NT2/D1 (cell line): ENCODE data around the gene SAMD9.
"Not testable (repeated sequence)": the region's sequence is repeated elsewhere in the genome, so short reads cannot be mapped to it uniquely, and the experiment has no call there.

Source experiments
- DNase-seq: peaks from one replicate; pipeline ENCODE4 v3.0.0-alpha.2; 2011; ENCODE audit warnings: low read depth, low spot score
- H3K27me3 ChIP-seq: 2 replicates; pipeline ENCODE4 v1.6.0; 2011; ENCODE audit warnings: mild to moderate bottlenecking; ENCODE audit not compliant: insufficient read length, insufficient read depth
- H3K36me3 ChIP-seq: 2 replicates; pipeline ENCODE4 v1.6.1; 2011; ENCODE audit warnings: mild to moderate bottlenecking, low read length, mixed read lengths; ENCODE audit not compliant: insufficient read depth, insufficient read length
- H3K4me1 ChIP-seq: 2 replicates; pipeline ENCODE4 v1.5.1; 2011; ENCODE audit not compliant: insufficient read depth, insufficient read length
- H3K4me3 ChIP-seq: 2 replicates; pipeline ENCODE4 v1.5.1; 2011; ENCODE audit warnings: low read depth; ENCODE audit not compliant: insufficient read length
- H3K9ac ChIP-seq: 2 replicates; pipeline ENCODE4 v1.6.0; 2011; ENCODE audit warnings: low read depth; ENCODE audit not compliant: insufficient read length
- H3K9me3 ChIP-seq: 2 replicates; pipeline ENCODE4 v1.5.1; 2011; ENCODE audit warnings: mild to moderate bottlenecking, low read length; ENCODE audit not compliant: insufficient read depth
- SUZ12 ChIP-seq: IDR thresholded peaks from 2 replicates; pipeline ENCODE4 v1.6.1; 2011; ENCODE audit not compliant: insufficient read length, insufficient read depth; ENCODE audit errors: extremely low read depth
- YY1 ChIP-seq: IDR thresholded peaks from 2 replicates; pipeline ENCODE4 v1.6.1; 2011; ENCODE audit not compliant: insufficient read length, insufficient read depth
- ZNF274 ChIP-seq: IDR thresholded peaks from 2 replicates; pipeline ENCODE4 v1.6.1; 2011; ENCODE audit warnings: mild to moderate bottlenecking, low read depth, low read length

SAMD9 gene

GRCh38 chr7:93060865-93061264, 56.9 kb downstream of the SAMD9 start:
- TF ChIP-seq ZNF274: no peak
- Histone ChIP-seq H3K27me3 (no peaks in the 10 kb centered on the region), H3K36me3 (no peaks in the 10 kb centered on the region), H3K4me1 (no peaks in the 10 kb centered on the region), H3K9ac (no peak overlapping the region), H3K4me3 (no peak overlapping the region), H3K9me3 (no peaks in the 10 kb centered on the region)
- DNase-seq: no peak

GRCh38 chr7:93060025-93060424, 57.8 kb downstream of the SAMD9 start:
- no peaks in the 10 kb centered on the region for H3K27me3 ChIP-seq
- H3K9ac ChIP-seq: no peak overlapping the region
- TF ChIP-seq YY1: no peak
- H3K4me3 ChIP-seq: no peak overlapping the region
- no peaks in the 10 kb centered on the region for H3K4me1 ChIP-seq
- no peaks in the 10 kb centered on the region for H3K36me3 ChIP-seq
- DNase-seq: no peak
- no peaks in the 10 kb centered on the region for H3K9me3 ChIP-seq

- H3K4me3 ChIP-seq, H3K27me3 ChIP-seq, H3K9ac ChIP-seq, DNase-seq, H3K4me1 ChIP-seq, H3K36me3 ChIP-seq, H3K9me3 ChIP-seq: not testable (repeated sequence)
Measured at GRCh38 chr7:93056621-93057020, 61.2 kb downstream of the SAMD9 start.

GRCh38 chr7:93055543-93056107, 62.2 kb downstream of the SAMD9 start:
- TF ChIP-seq YY1 (no peak), ZNF274 (no peak), SUZ12 (no peak)
- H3K36me3 ChIP-seq: no peaks in the 10 kb centered on the region
- no peak overlapping the region for H3K4me3 ChIP-seq
- H3K4me1 ChIP-seq: no peaks in the 10 kb centered on the region
- H3K27me3 ChIP-seq: no peaks in the 10 kb centered on the region
- H3K9ac ChIP-seq: no peak overlapping the region
- DNase-seq: no peak
- no peaks in the 10 kb centered on the region for H3K9me3 ChIP-seq

GRCh38 chr7:93054975-93055374, 62.8 kb downstream of the SAMD9 start:
- no peaks in the 10 kb centered on the region for H3K4me1 ChIP-seq
- TF ChIP-seq YY1 (no peak), SUZ12 (no peak), ZNF274 (no peak)

GRCh38 chr7:93053949-93054943, 63.5 kb downstream of the SAMD9 start:
- Histone ChIP-seq H3K36me3 (no peaks in the 10 kb centered on the region), H3K4me3 (no peak overlapping the region), H3K27me3 (no peaks in the 10 kb centered on the region), H3K9me3 (no peaks in the 10 kb centered on the region), H3K4me1 (no peaks in the 10 kb centered on the region), H3K9ac (no peak overlapping the region)
- DNase-seq: no peak
- TF ChIP-seq ZNF274 (no peak), YY1 (no peak), SUZ12 (no peak)

More at GRCh38 chr7:93054975-93055374, 62.8 kb downstream of the SAMD9 start:
- DNase-seq: no peak
- Histone ChIP-seq H3K9me3 (no peaks in the 10 kb centered on the region), H3K27me3 (no peaks in the 10 kb centered on the region), H3K4me3 (no peak overlapping the region), H3K36me3 (no peaks in the 10 kb centered on the region), H3K9ac (no peak overlapping the region)

GRCh38 chr7:93053209-93053948, 64.4 kb downstream of the SAMD9 start:
- TF ChIP-seq SUZ12 (no peak), ZNF274 (no peak), YY1 (no peak)
- Histone ChIP-seq H3K4me3 (no peak overlapping the region), H3K36me3 (no peaks in the 10 kb centered on the region), H3K27me3 (no peaks in the 10 kb centered on the region), H3K9ac (no peak overlapping the region), H3K9me3 (no peaks in the 10 kb centered on the region), H3K4me1 (no peaks in the 10 kb centered on the region)
- no peak for DNase-seq
